Ovary (tissue), 3 donors: ENCODE results near the gene AP2S1.

ENCODE experiments used
- CTCF ChIP-seq, 3 donors: fragments of 450-650 bp in 2 of 3; fragments of 200-600 bp in 1 of 3; IDR thresholded peaks; one replicate each; pipeline versions ENCODE4 v1.5.1 to v1.8.0; 2016 to 2022; ENCODE audit warnings: antibody characterized with exemption in 3 of 3, mild to moderate bottlenecking in 1 of 3
- EP300 ChIP-seq: sonication (generic); formaldehyde crosslinking; IDR thresholded peaks from one replicate; pipeline ENCODE4 v1.6.1; 2017; ENCODE audit warnings: antibody characterized with exemption
- POLR2A ChIP-seq: fragments of 450-650 bp; IDR thresholded peaks from one replicate; pipeline ENCODE4 v1.6.1; 2017; ENCODE audit warnings: antibody characterized with exemption, mild to moderate bottlenecking, moderate library complexity
- donor health status: DM: no; HTN: no; CAD: no.

GRCh38 chr19:46872967-46873366 is 22.3 kb upstream of the AP2S1 start:
- TF ChIP-seq CTCF (IDR thresholded peaks at IDR 0.05): no peak
- no peak for TF ChIP-seq POLR2A
- no peak for TF ChIP-seq EP300
